ENCODE data around the gene SNURF.
"Not testable (repeated sequence)": the region's sequence is repeated elsewhere in the genome, so short reads cannot be mapped to it uniquely, and the experiment has no call there.

SNURF gene

GRCh38 chr15:24971772-24972171 lies 17.0 kb downstream of the SNURF start:
- DNase-seq, result no peak

GRCh38 chr15:24972707-24973106 lies 17.9 kb downstream of the SNURF start:
- DNase-seq, result not testable (repeated sequence)

- no peak for DNase-seq
Measured at GRCh38 chr15:24976932-24977331, 22.1 kb downstream of the SNURF start.

DNA sequence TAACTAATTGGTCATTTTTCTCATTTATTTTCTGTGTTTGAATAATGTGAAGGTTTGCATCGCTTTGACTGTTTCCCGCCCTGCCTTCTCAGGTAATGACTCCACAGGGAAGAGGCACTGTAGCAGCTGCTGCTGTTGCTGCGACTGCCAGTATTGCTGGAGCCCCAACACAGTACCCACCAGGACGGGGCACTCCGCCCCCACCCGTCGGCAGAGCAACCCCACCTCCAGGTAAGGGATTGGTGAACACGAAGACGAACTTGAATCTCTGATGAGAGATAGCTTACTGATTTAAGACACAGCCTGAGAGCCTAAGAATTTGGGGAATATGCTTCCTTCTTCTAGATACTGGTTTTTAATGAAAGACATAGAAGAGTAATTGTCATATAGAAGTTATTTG lies 22.9 kb downstream of the SNURF start:
- no peak for DNase-seq

DNA sequence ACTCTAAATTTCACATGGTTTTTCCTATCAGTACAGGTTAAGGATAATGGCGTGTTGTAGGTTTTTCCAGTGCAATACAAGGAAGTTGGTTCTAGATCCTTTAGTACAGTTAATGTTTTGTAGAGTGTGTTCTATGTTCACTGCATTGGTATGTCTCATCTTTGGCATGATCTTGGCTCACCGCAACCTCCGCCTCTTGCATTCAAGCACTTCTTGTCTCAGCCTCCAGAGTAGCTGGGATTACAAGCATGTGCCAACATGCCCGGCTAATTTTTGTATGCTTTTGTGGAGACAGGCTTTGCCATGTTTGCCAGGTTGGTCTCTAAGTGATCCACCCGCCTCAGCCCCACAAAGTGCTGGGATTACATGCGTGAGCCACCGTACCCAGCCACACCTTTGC lies 30.4 kb downstream of the SNURF start:
- DNase-seq, result no peak

DNA sequence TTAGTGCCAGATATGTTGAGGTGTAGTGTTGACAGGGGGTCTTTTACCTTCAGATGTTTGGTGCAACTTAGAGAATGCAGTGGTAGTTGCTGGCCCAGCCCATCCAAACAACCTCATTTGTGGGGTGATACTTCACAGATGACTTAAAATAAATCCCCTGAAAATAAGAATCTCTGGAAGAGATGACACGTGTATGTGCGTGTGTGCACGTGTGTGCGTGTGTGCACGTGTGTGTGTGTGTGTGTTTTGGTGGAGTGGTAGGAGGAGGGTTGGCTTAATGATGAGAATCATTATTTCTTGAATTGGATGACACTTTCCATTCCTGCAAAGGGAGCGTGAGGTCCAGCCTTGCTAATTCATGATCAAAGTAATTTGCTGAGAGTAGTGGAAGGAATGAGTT lies 31.9 kb downstream of the SNURF start:
- no peak for DNase-seq

Measured in kidney glomerular epithelial cell (primary cell).